Hepatocyte (in vitro differentiated cells): ENCODE results near the gene FAM81A. TPM values are rescaled to one million over a fixed set of nuclear protein-coding genes. Genes with fewer than 3 reads are reported as not detected.
"Not testable (repeated sequence)": the region's sequence is repeated elsewhere in the genome, so short reads cannot be mapped to it uniquely, and the experiment has no call there.

Experiments used
- DNase-seq: peaks from one replicate; pipeline ENCODE4 v3.0.0-alpha.2; 2016; ENCODE audit warnings: low spot score
- H2AFZ ChIP-seq: fragments of 200-600 bp; sonication (generic); 2 replicates; pipeline ENCODE4 v1.6.0; 2016; ENCODE audit warnings: antibody characterized with exemption, mild to moderate bottlenecking
- H3K27ac ChIP-seq: fragments of 200-600 bp; sonication (generic); 2 replicates; pipeline ENCODE4 v1.5.1; 2016; ENCODE audit warnings: mild to moderate bottlenecking
- H3K27me3 ChIP-seq: fragments of 200-600 bp; sonication (generic); 2 replicates; pipeline ENCODE4 v1.6.1; 2016
- H3K36me3 ChIP-seq: fragments of 200-600 bp; sonication (generic); replicated peaks from 2 replicates; pipeline ENCODE4 v1.5.1; 2016; ENCODE audit warnings: low read depth; ENCODE audit not compliant: insufficient read depth
- H3K4me1 ChIP-seq: fragments of 200-600 bp; sonication (generic); 2 replicates; pipeline ENCODE4 v1.5.1; 2016; ENCODE audit warnings: mild to moderate bottlenecking, moderate library complexity; ENCODE audit not compliant: insufficient read depth
- H3K4me2 ChIP-seq: fragments of 200-600 bp; sonication (generic); 2 replicates; pipeline ENCODE4 v1.6.0; 2016
- H3K4me3 ChIP-seq: fragments of 200-600 bp; sonication (generic); 2 replicates; pipeline ENCODE4 v1.5.1; 2016; ENCODE audit warnings: mild to moderate bottlenecking
- H3K79me2 ChIP-seq: fragments of 200-600 bp; sonication (generic); 2 replicates; pipeline ENCODE4 v1.6.0; 2017; ENCODE audit warnings: mild to moderate bottlenecking
- H3K9me2 ChIP-seq: fragments of 200-600 bp; sonication (generic); replicated peaks from 2 replicates; pipeline ENCODE4 v1.6.0; 2017; ENCODE audit warnings: mild to moderate bottlenecking; ENCODE audit not compliant: insufficient read depth
- H3K9me3 ChIP-seq: fragments of 200-600 bp; sonication (generic); 2 replicates; pipeline ENCODE4 v1.5.1; 2016; ENCODE audit warnings: low read depth, mild to moderate bottlenecking
- H4K20me1 ChIP-seq: fragments of 200-600 bp; sonication (generic); 2 replicates; pipeline ENCODE4 v1.6.0; 2016; ENCODE audit warnings: mild to moderate bottlenecking; ENCODE audit not compliant: insufficient read depth, poor library complexity, severe bottlenecking
- CTCF ChIP-seq: fragments of 200-600 bp; sonication (generic); IDR thresholded peaks from 2 replicates; pipeline ENCODE4 v1.5.1; 2016; ENCODE audit warnings: antibody characterized with exemption, mild to moderate bottlenecking; ENCODE audit not compliant: poor library complexity
- EZH2 ChIP-seq: fragments of 200-600 bp; sonication (generic); IDR thresholded peaks from 2 replicates; pipeline ENCODE4 v1.6.1; 2016; ENCODE audit warnings: antibody characterized with exemption, mild to moderate bottlenecking, borderline replicate concordance
- EZH2phosphoT487 ChIP-seq: fragments of 200-600 bp; sonication (generic); IDR thresholded peaks from one replicate; pipeline ENCODE4 v1.6.1; 2018; ENCODE audit warnings: antibody characterized with exemption, mild to moderate bottlenecking, low read depth, moderate library complexity; ENCODE audit not compliant: unreplicated experiment, severe bottlenecking
- WGBS: methylation state at CpG from one replicate; pipeline ENCODE4 v1.1.6; 2016; ENCODE audit warnings: low lambda C conversion rate; ENCODE audit errors: missing lambda C conversion rate; 5-methylcytosine and 5-hydroxymethylcytosine counted together
- polyA plus RNA-seq: library from polyadenylated mRNA; unstranded; fragments of >200 nt; fragmentation: Nextera tagmentation; extraction: Ambion mirVana; gene quantifications from 2 replicates; pipeline ENCODE4 v1.2.1, GENCODE V29; 2016
- total RNA-seq: library from RNA; depleted of rRNA; stranded (reverse); fragments of >200 nt; gene quantifications from 2 replicates; pipeline ENCODE4 v1.2.3, GENCODE V29; 2014

FAM81A gene
- total and polyA plus RNA-seq, 2 experiments from 2014 or later, result 0.47 to 0.85 TPM

DNA sequence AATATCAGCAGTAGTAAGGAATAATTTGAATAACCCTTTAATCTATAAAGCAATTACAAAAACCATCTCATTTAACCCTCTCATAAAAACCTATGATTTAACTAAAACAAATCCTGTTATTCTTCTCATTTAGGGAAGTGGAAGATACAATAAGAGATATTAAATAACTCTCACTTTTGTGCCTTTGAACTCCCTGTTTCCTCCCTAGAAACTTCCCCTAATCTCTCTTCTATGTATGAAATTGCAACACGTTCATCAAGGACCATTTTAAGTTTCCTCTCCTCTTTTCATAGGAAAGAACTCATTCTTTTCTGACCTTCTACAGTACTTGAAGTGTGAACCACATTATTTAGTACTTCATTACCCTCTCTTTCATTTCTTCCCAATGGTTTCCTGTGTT is 18.8 kb upstream of the FAM81A start:
- Histone ChIP-seq H3K4me1 (no peaks in the 10 kb centered on the region), H3K27me3 (peaks cover 5% of the 10 kb centered on the region), H3K4me2 (no peak overlapping the region), H2AFZ (no peak overlapping the region), H3K4me3 (no peak overlapping the region), H4K20me1 (no peaks in the 10 kb centered on the region), H3K9me2 (no peaks in the 10 kb centered on the region), H3K36me3 (no peaks in the 10 kb centered on the region), H3K27ac (no peak overlapping the region), H3K9me3 (no peaks in the 10 kb centered on the region), H3K79me2 (no peaks in the 10 kb centered on the region)
- WGBS, result 77% methylated on average over 1 of the region's 1 CpG
- no peak for DNase-seq
- TF ChIP-seq EZH2, result no peak

GRCh38 chr15:59420108-59420507 is 17.9 kb upstream of the FAM81A start:
- TF ChIP-seq EZH2 (no peak), EZH2phosphoT487 (no peak), CTCF (no peak)
- H3K4me1 ChIP-seq, result no peaks in the 10 kb centered on the region
- H3K9me3 ChIP-seq, result no peaks in the 10 kb centered on the region
- 65% methylated on average over 3 of the region's 3 CpGs for WGBS
- H3K27ac ChIP-seq, result no peak overlapping the region
- DNase-seq, result no peak
- no peaks in the 10 kb centered on the region for H3K79me2 ChIP-seq
- no peaks in the 10 kb centered on the region for H4K20me1 ChIP-seq
- H3K9me2 ChIP-seq, result no peaks in the 10 kb centered on the region
- H2AFZ ChIP-seq, result no peak overlapping the region
- no peak overlapping the region for H3K4me2 ChIP-seq
- no peaks in the 10 kb centered on the region for H3K36me3 ChIP-seq
- H3K27me3 ChIP-seq, result peaks cover 5% of the 10 kb centered on the region
- no peak overlapping the region for H3K4me3 ChIP-seq

DNA sequence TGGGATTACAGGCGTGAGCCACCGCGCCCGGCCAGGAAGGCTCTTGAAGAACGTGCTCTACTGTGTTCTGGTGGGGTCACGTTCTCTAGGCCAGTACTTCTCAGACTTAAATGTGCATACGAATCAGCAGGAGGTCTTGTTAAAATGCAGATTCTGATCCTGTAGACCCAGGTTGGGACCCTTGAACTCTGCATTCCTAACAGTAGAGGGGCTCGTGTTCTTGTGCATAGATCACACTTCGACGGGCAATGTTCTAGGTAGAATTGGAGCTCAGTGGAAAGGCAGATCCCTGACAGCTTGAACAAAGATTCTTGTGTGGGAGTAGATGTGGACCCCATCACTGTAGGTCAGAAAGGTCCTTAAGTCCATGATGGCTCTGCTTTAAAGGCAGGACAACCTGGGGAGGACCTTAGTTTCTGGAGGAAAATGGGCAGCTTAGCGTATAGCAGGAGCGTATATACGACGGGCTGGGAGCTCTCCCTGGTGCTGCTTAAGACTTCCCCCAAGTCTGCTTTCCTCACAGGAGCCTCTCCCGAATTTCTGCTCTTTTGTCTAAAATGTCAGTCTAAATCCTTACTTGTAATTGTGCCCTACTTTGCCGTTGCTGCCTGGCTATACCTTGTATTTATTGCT is 16.9 kb upstream of the FAM81A start:
- H3K79me2 ChIP-seq, result no peaks in the 10 kb centered on the region
- H3K9me2 ChIP-seq, result no peaks in the 10 kb centered on the region
- H4K20me1 ChIP-seq, result no peaks in the 10 kb centered on the region
- no peak overlapping the region for H3K4me3 ChIP-seq
- H2AFZ ChIP-seq, result no peak overlapping the region
- no peak overlapping the region for H3K4me2 ChIP-seq
- 24% methylated on average over 12 of the region's 16 CpGs for WGBS
- H3K27ac ChIP-seq, result no peak overlapping the region
- no peak for TF ChIP-seq CTCF
- TF ChIP-seq EZH2phosphoT487, result no peak
- no peak for TF ChIP-seq EZH2
- no peaks in the 10 kb centered on the region for H3K4me1 ChIP-seq
- H3K27me3 ChIP-seq, result peaks cover 5% of the 10 kb centered on the region
- no peaks in the 10 kb centered on the region for H3K36me3 ChIP-seq
- H3K9me3 ChIP-seq, result no peaks in the 10 kb centered on the region
- peak; percentile 61 for DNase-seq

DNA sequence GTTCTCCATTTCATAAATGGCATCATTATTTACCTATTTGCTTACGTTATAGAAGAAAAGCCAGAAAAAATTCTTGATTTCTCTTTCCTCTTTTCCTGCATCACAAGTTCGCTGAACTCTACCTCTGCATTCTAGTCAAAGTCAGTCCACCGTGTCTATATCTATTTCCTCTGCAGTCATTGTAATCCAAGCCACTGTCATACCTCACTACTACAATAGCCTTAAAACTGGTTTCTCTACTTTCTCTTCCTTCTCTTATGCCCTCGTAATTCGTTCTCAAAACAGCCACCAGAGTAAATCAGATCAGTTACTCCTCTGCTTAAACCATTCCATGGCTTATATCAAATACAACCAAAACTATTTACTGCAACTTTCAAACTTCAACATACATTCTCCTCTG is 13.4 kb upstream of the FAM81A start:
- DNase-seq, result no peak
- no peaks in the 10 kb centered on the region for H3K36me3 ChIP-seq
- no peaks in the 10 kb centered on the region for H3K27me3 ChIP-seq
- WGBS, result 51% methylated on average over 5 of the region's 5 CpGs
- no peak overlapping the region for H2AFZ ChIP-seq
- no peak overlapping the region for H3K27ac ChIP-seq
- no peaks in the 10 kb centered on the region for H3K4me1 ChIP-seq
- no peaks in the 10 kb centered on the region for H3K9me3 ChIP-seq
- no peak overlapping the region for H3K4me2 ChIP-seq
- no peaks in the 10 kb centered on the region for H3K9me2 ChIP-seq
- H4K20me1 ChIP-seq, result no peaks in the 10 kb centered on the region
- no peaks in the 10 kb centered on the region for H3K79me2 ChIP-seq
- TF ChIP-seq EZH2, result no peak
- no peak for TF ChIP-seq EZH2phosphoT487
- TF ChIP-seq CTCF, result no peak
- H3K4me3 ChIP-seq, result no peak overlapping the region

GRCh38 chr15:59428898-59429297 is 9.1 kb upstream of the FAM81A start:
- not testable (repeated sequence) for H3K9me3 ChIP-seq, H4K20me1 ChIP-seq, H3K4me3 ChIP-seq, DNase-seq, H2AFZ ChIP-seq, H3K4me1 ChIP-seq, H3K27ac ChIP-seq, H3K9me2 ChIP-seq, H3K27me3 ChIP-seq, H3K79me2 ChIP-seq, H3K36me3 ChIP-seq, H3K4me2 ChIP-seq
- WGBS, result 75% methylated on average over 3 of the region's 3 CpGs
